Spinal cord (tissue), 10 donors: ENCODE measurements around the gene SMYD3. TPM values are rescaled to one million over a fixed set of nuclear protein-coding genes. Genes with fewer than 3 reads are reported as not detected.
A peak's percentile ranks its signal among the peaks of the same experiment; 100 is the strongest.

ENCODE experiments used
- DNase-seq, 6 donors: peaks; one replicate each; pipeline versions ENCODE4 v3.0.0 to v3.0.0-alpha.2; 2013 to 2015; ENCODE audit warnings: low spot score in 6 of 6, low read depth in 4 of 6
- H3K27ac ChIP-seq: one replicate; pipeline ENCODE4 v1.5.1; 2013; ENCODE audit warnings: low read depth, low read length, control low read depth
- H3K27me3 ChIP-seq: one replicate; pipeline ENCODE4 v1.6.1; 2013; ENCODE audit warnings: low read length; ENCODE audit not compliant: control insufficient read depth, insufficient read depth
- H3K36me3 ChIP-seq: one replicate; pipeline ENCODE4 v1.6.1; 2013; ENCODE audit warnings: low read length; ENCODE audit not compliant: control insufficient read depth, insufficient read depth
- H3K4me1 ChIP-seq: one replicate; pipeline ENCODE4 v1.6.1; 2013; ENCODE audit warnings: low read length; ENCODE audit not compliant: control insufficient read depth, insufficient read depth
- H3K4me3 ChIP-seq: one replicate; pipeline ENCODE4 v1.5.1; 2013; ENCODE audit warnings: low read depth, low read length, control low read depth
- H3K9me3 ChIP-seq: one replicate; pipeline ENCODE4 v1.6.1; 2013; ENCODE audit warnings: low read length; ENCODE audit not compliant: control insufficient read depth, insufficient read depth
- WGBS: methylation state at CpG from one replicate; pipeline ENCODE4 v1.1.5; 2013; ENCODE audit warnings: missing lambda C conversion rate; ENCODE audit not compliant: insufficient coverage; 5-methylcytosine and 5-hydroxymethylcytosine counted together
- polyA plus RNA-seq, 2 donors: library from polyadenylated mRNA; unstranded; fragments of 120-200 nt; gene quantifications; one replicate each; pipeline ENCODE4 v1.2.1, GENCODE V29; 2013; ENCODE audit not compliant: insufficient read length in 2 of 2
- total RNA-seq, 2 donors: library from RNA; depleted of rRNA in 1 of 2; stranded (reverse); fragments of 120-200 nt in 1 of 2; fragments of >200 nt in 1 of 2; gene quantifications; one replicate each; pipeline versions ENCODE4 v1.2.3 to v1.2.4, GENCODE V29; 2013 to 2014
- donor health status: healthy.

Gene SMYD3
- total and polyA plus RNA-seq, 4 donors: 37.5 to 54.4 (median 49.4) TPM

DNA sequence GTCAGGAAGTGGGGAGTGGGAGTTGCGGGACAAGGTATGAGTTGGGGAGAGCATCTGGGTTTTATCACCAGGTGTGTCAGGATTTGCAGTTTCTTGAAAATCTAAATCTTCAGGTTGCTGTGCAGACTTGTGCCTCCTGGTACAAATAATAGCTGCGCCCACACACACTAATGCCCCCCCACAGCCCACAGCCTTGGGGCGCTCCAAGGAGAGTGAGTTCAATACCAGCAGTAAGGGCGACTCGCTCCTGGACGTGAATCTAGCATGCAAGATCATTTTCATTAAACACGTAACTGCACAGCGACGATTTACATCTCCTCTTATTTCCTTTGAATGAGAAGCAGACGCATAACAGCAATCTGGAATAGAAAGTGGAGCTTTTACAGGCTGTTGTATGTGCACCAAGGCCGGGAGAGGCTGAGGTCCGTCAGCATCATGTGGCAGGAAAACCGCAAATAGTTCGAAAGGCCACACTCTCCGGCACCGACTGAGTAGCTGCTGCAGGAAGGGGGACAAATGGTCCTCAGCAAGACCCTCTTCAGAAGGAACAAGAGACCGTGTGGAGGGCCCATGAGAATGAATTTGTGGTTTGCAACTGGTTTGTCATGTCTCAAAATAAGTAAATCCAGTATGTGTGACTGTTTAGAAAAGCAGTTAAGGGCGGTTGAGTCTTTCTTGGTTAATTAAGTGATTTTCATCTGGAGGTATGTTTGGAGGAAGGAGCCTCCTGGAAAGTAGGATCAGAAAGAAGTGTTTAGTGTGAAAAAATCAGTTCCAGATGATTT lies 439.5 kb downstream of the SMYD3 start:
- H3K36me3 ChIP-seq: no peaks in the 10 kb centered on the region
- H3K27me3 ChIP-seq: no peaks in the 10 kb centered on the region
- H3K27ac ChIP-seq: no peak overlapping the region
- peak in 1 of 6 donors; percentile 57 for DNase-seq
- peaks cover 3% of the 10 kb centered on the region for H3K4me1 ChIP-seq
- WGBS: 55% methylated on average over 10 of the region's 18 CpGs
- no peaks in the 10 kb centered on the region for H3K9me3 ChIP-seq
- no peak overlapping the region for H3K4me3 ChIP-seq

DNA sequence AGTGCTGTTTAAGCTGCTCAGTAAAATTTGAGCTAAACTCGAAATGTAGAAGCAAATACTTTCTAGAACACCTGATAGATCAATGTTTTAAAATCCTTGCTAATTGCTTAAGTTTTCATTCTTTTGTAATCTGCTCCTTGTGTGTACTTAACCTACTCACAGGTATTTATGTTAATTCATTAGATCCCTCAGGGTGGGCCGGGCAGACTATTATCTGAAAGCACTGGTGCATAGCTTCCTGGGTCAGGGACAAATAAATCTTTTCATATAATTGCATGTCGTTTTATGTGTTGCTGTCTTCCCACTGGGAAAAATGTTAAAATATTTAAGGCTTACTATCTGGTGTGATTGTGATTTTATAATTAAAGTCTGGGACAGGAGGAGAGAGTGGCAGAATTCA lies 440.5 kb downstream of the SMYD3 start:
- peak in 1 of 6 donors; percentile 70 for DNase-seq
- no peaks in the 10 kb centered on the region for H3K9me3 ChIP-seq
- WGBS: no CpG with 5 or more reads among the region's 3 CpGs

DNA sequence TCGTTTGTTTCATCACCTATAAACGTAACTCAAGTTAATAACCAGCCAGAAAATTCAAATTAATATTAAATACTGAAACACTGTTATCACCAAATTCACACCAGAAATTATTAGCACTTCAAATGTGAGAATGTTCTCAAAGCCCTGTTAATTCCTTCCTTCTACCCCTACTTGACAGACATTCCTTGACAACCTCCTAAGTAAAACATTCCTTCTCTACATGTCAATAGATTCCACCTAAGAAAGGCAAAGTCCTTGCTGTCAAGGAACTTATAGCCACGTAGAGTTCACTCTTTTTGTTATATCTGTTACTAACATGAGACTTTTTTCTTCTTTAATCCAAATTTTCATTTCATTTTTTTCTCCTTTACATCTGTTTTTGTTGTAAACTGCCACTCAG lies 441.5 kb downstream of the SMYD3 start:
- H3K27ac ChIP-seq: no peak overlapping the region
- H3K27me3 ChIP-seq: no peaks in the 10 kb centered on the region
- DNase-seq: no peak
- WGBS: 71% methylated on average over 2 of the region's 3 CpGs
- peaks cover 3% of the 10 kb centered on the region for H3K4me1 ChIP-seq
- H3K4me3 ChIP-seq: no peak overlapping the region
- no peaks in the 10 kb centered on the region for H3K36me3 ChIP-seq
- no peaks in the 10 kb centered on the region for H3K9me3 ChIP-seq

More for the DNA sequence above, 440.5 kb downstream of the SMYD3 start:
- peaks cover 3% of the 10 kb centered on the region for H3K4me1 ChIP-seq
- no peaks in the 10 kb centered on the region for H3K36me3 ChIP-seq
- H3K27ac ChIP-seq: no peak overlapping the region
- H3K4me3 ChIP-seq: no peak overlapping the region
- H3K27me3 ChIP-seq: no peaks in the 10 kb centered on the region

DNA sequence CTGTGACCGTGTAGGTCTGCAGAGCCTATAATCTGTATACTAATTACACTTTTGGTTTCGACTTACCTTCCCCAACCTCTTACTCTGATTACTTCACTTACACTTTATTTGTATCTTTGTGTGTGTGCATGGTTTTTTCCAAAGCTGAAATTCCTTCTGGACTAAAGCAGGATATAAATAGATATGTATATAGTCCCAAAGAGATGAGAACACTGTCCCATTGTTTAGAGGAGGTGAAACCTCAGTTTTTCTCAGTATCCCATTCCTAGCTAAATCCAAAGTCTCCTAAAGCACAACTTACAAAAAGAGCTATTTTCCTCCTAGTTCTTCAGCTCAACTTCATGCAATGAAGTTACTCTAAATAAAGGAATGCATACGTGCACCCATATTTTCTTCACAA lies 442.2 kb downstream of the SMYD3 start:
- no peaks in the 10 kb centered on the region for H3K36me3 ChIP-seq
- H3K27ac ChIP-seq: no peak overlapping the region
- peaks cover 3% of the 10 kb centered on the region for H3K4me1 ChIP-seq
- no peak overlapping the region for H3K4me3 ChIP-seq
- no CpG with 5 or more reads among the region's 3 CpGs for WGBS
- no peaks in the 10 kb centered on the region for H3K27me3 ChIP-seq
- no peaks in the 10 kb centered on the region for H3K9me3 ChIP-seq
- DNase-seq: no peak

DNA sequence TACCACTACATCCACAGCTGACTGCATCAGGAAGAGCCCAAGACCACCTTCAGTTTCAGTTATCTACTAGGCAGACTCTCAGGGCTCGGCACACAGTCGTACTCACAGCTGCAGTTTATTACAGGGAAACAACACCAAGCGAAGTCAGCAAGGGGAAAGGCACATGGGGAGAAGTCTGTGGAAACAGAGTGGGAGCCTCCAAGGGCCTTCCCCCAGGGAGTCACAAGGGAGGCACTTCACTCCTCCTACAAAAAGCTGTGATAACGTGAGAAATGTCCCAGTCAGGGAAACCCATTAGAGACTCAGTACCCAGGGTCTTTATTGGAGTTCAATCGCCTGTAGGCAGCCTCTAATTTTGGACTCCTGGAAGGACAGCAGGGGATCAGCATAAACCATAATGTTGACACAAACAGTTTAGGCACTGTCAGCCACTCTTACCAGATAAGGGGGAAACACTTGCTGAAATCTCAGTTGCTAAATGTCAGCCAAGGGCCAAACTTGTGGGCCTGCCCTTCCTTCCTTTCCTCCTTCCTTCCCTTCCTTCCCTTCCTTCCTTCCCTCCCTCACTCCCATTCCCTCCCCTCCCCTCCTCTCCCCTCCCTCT lies 444.0 kb downstream of the SMYD3 start:
- Histone ChIP-seq H3K4me3 (no peak overlapping the region), H3K9me3 (no peaks in the 10 kb centered on the region), H3K4me1 (no peaks in the 10 kb centered on the region), H3K27me3 (no peaks in the 10 kb centered on the region), H3K27ac (no peak overlapping the region), H3K36me3 (no peaks in the 10 kb centered on the region)
- DNase-seq: no peak
- 75% methylated on average over 3 of the region's 5 CpGs for WGBS

DNA sequence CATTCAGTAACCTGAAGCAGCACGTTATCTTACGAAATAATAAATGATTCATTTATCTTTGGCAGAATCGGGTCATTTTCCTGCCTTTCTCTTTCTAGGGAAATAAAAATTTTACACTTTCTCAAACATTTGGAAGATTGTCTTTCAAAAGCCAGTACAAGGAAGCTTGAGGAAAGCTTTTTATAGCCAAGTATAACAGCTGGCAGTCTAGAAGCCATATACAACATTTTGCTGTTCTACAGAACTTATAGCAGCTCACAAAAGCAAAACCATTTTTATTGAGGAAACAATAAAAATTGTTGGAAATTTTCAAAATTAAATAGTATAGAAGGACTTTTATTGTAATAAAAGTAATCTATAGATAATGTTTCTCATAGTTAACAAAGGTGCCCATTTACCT lies 448.6 kb downstream of the SMYD3 start:
- no peak overlapping the region for H3K4me3 ChIP-seq
- no peaks in the 10 kb centered on the region for H3K27me3 ChIP-seq
- DNase-seq: peak in 1 of 6 donors; percentile 47
- H3K9me3 ChIP-seq: peaks cover 3% of the 10 kb centered on the region
- no peak overlapping the region for H3K27ac ChIP-seq
- WGBS: no CpG with 5 or more reads among the region's 3 CpGs
- no peaks in the 10 kb centered on the region for H3K4me1 ChIP-seq
- no peaks in the 10 kb centered on the region for H3K36me3 ChIP-seq

- WGBS: no CpG with 5 or more reads among the region's 2 CpGs
- Histone ChIP-seq H3K4me1 (no peaks in the 10 kb centered on the region), H3K27me3 (no peaks in the 10 kb centered on the region), H3K27ac (no peak overlapping the region), H3K36me3 (no peaks in the 10 kb centered on the region), H3K4me3 (no peak overlapping the region), H3K9me3 (peaks cover 3% of the 10 kb centered on the region)
- DNase-seq: no peak
Measured at GRCh38 chr1:246052603-246053002, 454.5 kb downstream of the SMYD3 start.

- Histone ChIP-seq H3K27ac (no peak overlapping the region), H3K4me1 (no peaks in the 10 kb centered on the region), H3K27me3 (no peaks in the 10 kb centered on the region), H3K9me3 (peaks cover 3% of the 10 kb centered on the region), H3K4me3 (no peak overlapping the region), H3K36me3 (no peaks in the 10 kb centered on the region)
- no CpG with 5 or more reads among the region's 4 CpGs for WGBS
- no peak for DNase-seq
Measured at GRCh38 chr1:246051909-246052518, 455.1 kb downstream of the SMYD3 start.

GRCh38 chr1:246048693-246049092 lies 458.4 kb downstream of the SMYD3 start:
- H3K27me3 ChIP-seq: no peaks in the 10 kb centered on the region
- WGBS: 85% methylated on average over 4 of the region's 5 CpGs
- no peaks in the 10 kb centered on the region for H3K4me1 ChIP-seq
- no peak overlapping the region for H3K27ac ChIP-seq
- no peak overlapping the region for H3K4me3 ChIP-seq
- no peaks in the 10 kb centered on the region for H3K9me3 ChIP-seq
- DNase-seq: no peak
- H3K36me3 ChIP-seq: no peaks in the 10 kb centered on the region
